ENCODE data around the gene KRT37. TPM values are rescaled to one million over a fixed set of nuclear protein-coding genes. Genes with fewer than 3 reads are reported as not detected.

KRT37 gene
- total and polyA plus RNA-seq, 8 donors, result not detected

GRCh38 chr17:41417576-41418015, 6.8 kb downstream of the KRT37 start:
- H3K27ac ChIP-seq, result no peak overlapping the region
- TF ChIP-seq, protein P1, sequence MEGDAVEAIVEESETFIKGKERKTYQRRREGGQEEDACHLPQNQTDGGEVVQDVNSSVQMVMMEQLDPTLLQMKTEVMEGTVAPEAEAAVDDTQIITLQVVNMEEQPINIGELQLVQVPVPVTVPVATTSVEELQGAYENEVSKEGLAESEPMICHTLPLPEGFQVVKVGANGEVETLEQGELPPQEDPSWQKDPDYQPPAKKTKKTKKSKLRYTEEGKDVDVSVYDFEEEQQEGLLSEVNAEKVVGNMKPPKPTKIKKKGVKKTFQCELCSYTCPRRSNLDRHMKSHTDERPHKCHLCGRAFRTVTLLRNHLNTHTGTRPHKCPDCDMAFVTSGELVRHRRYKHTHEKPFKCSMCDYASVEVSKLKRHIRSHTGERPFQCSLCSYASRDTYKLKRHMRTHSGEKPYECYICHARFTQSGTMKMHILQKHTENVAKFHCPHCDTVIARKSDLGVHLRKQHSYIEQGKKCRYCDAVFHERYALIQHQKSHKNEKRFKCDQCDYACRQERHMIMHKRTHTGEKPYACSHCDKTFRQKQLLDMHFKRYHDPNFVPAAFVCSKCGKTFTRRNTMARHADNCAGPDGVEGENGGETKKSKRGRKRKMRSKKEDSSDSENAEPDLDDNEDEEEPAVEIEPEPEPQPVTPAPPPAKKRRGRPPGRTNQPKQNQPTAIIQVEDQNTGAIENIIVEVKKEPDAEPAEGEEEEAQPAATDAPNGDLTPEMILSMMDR (IDR thresholded peaks at IDR 0.05), result peak; percentile 14 to 21

DNA sequence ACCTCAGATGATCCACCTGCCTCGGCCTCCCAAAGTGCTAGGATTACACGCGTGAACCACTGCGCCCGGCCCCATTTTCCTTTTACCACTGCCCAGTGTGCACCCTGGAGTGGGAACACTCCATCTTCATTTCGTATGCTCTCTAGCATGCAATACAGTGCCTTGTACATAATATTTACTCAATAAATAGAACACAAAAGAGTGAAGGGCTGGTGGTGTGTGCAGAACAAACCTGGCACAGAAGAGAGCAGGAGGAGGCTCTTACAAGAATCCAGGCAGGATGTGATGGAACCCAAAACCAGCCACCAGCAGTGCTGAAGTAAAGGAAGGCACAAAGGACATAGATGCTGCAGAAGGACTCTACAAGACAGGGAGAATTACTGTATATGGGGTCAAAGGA, 7.3 kb downstream of the KRT37 start:
- intact Hi-C loops (cut with DNase I), result no loop called here
- no peaks in the 10 kb centered on the region for H3K36me3 ChIP-seq
- H3K27me3 ChIP-seq, result no peaks in the 10 kb centered on the region
- ATAC-seq (no peak), DNase-seq (no peak)
- no peak overlapping the region for H3K4me3 ChIP-seq
- TF ChIP-seq, protein P1 (IDR thresholded peaks at IDR 0.05), result no peak
- no peaks in the 10 kb centered on the region for H3K4me1 ChIP-seq
- no peaks in the 10 kb centered on the region for H3K9me3 ChIP-seq
- no peak overlapping the region for H3K27ac ChIP-seq

More at GRCh38 chr17:41417576-41418015, 6.8 kb downstream of the KRT37 start:
- ATAC-seq (no peak), DNase-seq (no peak)
- Histone ChIP-seq H3K36me3 (no peaks in the 10 kb centered on the region), H3K4me1 (no peaks in the 10 kb centered on the region), H3K4me3 (no peak overlapping the region), H3K27me3 (no peaks in the 10 kb centered on the region), H3K9me3 (no peaks in the 10 kb centered on the region)
- intact Hi-C loops (cut with DNase I), result no loop called here

DNA sequence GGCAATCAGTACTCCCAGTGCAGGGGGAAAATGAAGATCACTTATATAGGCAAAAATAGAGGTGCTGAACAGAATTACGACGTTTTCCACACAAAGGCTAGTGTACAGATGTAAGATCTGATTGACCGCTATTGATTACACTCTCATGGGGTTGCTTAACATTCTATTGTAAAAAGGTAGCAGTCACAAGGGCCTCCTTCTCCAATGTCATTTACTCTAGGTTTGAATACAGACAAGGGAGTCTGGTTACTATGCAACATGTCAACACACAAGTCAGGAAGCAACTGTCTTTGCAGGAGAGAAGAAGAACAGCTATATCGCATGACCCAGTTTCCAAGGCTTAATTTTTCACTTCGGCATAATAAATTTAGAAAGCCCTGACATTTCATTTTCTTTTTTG, 7.9 kb downstream of the KRT37 start:
- no peaks in the 10 kb centered on the region for H3K36me3 ChIP-seq
- H3K4me3 ChIP-seq, result no peak overlapping the region
- no peaks in the 10 kb centered on the region for H3K9me3 ChIP-seq
- H3K27me3 ChIP-seq, result no peaks in the 10 kb centered on the region
- DNase-seq (no peak), ATAC-seq (no peak)
- no peaks in the 10 kb centered on the region for H3K4me1 ChIP-seq
- H3K27ac ChIP-seq, result no peak overlapping the region
- TF ChIP-seq, protein P1 (IDR thresholded peaks at IDR 0.05), result no peak
- intact Hi-C loops (cut with DNase I), result no loop called here

GRCh38 chr17:41415833-41416335, 8.5 kb downstream of the KRT37 start:
- H3K36me3 ChIP-seq, result no peaks in the 10 kb centered on the region
- TF ChIP-seq, protein P1 (IDR thresholded peaks at IDR 0.05), result no peak
- DNase-seq (no peak), ATAC-seq (peak; percentile 43)
- no peak overlapping the region for H3K27ac ChIP-seq
- H3K4me3 ChIP-seq, result no peak overlapping the region
- no peaks in the 10 kb centered on the region for H3K4me1 ChIP-seq
- H3K9me3 ChIP-seq, result no peaks in the 10 kb centered on the region
- H3K27me3 ChIP-seq, result no peaks in the 10 kb centered on the region
- intact Hi-C loops (cut with DNase I), result no loop called here

DNA sequence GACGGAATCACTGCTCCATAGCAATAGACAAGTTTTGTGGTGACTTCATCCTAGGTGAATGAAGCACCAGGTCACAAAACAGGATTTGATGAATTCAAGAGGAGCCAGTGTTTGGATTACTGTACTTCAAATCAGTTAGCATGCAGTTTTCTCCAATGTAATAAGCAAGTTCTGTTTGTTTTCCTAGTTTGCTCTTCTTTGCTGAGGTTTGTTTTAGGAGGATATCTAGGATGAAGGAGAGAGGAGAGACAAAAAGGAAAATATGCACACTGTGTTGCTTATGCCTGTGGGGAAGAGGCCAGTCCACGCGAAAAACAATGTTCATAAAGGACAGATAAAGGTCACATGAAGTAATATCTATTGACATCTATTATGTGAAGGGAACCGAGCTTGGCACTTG, 9.0 kb downstream of the KRT37 start:
- ATAC-seq, result no peak
- H3K36me3 ChIP-seq, result no peaks in the 10 kb centered on the region
- H3K27ac ChIP-seq, result no peak overlapping the region
- H3K9me3 ChIP-seq, result no peaks in the 10 kb centered on the region
- no peak for DNase-seq
- TF ChIP-seq, protein P1 (IDR thresholded peaks at IDR 0.05), result no peak
- no peak overlapping the region for H3K4me3 ChIP-seq
- H3K27me3 ChIP-seq, result no peaks in the 10 kb centered on the region
- intact Hi-C loops (cut with DNase I), result no loop called here
- H3K4me1 ChIP-seq, result no peaks in the 10 kb centered on the region

Measured in left lung (tissue), 10 donors.